ENCODE data around the gene MC2R. TPM values are rescaled to one million over a fixed set of nuclear protein-coding genes. Genes with fewer than 3 reads are reported as not detected.

The MC2R gene
- total RNA-seq, result not detected in 2 replicates

GRCh38 chr18:13915391-13915790 is at the start of gene MC2R:
MC2R (minus strand) TSS chr18:13915536; CDS start chr18:13885518, 30,018 bp downstream.

Other genes with a start within 250 kb of the MC2R start
- 6.6 and 7.9 TPM in 2 replicates for gene FAM210A, start 189.0 kb downstream of the MC2R start, total RNA-seq
- gene RNMT, start 188.9 kb downstream of the MC2R start, total RNA-seq, result 8.8 and 11.3 TPM in 2 replicates
- not detected in 2 replicates for gene MC5R, start 91.4 kb downstream of the MC2R start, total RNA-seq
- gene ZNF519, start 216.9 kb upstream of the MC2R start, total RNA-seq, result 2.5 and 4.0 TPM in 2 replicates